OCI-LY3 (cell line): Measurements from ENCODE around the gene LIFR.

ENCODE experiments used
- EZH2phosphoT487 ChIP-seq: fragments of 200-600 bp; shearing (Covaris generic); IDR thresholded peaks from 2 replicates; pipeline ENCODE4 v1.6.1; 2018; ENCODE audit warnings: antibody characterized with exemption, mixed run types, low read depth
- TF ChIP-seq, protein P1 (sequence below): fragments of 200-600, 300-600 bp; sonication (generic); IDR thresholded peaks from 2 replicates; pipeline ENCODE4 v1.5.1; 2014; ENCODE audit warnings: antibody characterized with exemption, low read length, low read depth

DNA sequence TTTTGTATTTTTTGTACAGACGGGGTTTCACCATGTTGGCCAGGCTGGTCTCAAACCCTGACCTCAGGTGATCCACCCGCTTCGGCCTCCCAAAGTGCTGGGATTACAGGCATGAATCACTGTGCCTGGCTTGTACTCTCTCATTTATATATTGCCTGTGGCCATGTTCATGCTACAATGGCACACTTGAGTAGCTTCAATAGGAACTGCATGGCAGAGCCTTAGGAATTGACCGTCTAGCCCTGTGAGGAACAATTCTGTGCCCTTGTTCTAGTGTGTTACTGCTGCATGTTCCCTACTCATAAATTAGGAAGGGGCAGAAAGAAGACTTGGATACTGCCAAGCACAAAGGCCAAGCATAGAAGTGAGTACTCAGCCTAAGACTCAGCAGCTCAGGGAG, 104.2 kb downstream of the LIFR start:
- no peak for TF ChIP-seq EZH2phosphoT487
- TF ChIP-seq, protein P1, sequence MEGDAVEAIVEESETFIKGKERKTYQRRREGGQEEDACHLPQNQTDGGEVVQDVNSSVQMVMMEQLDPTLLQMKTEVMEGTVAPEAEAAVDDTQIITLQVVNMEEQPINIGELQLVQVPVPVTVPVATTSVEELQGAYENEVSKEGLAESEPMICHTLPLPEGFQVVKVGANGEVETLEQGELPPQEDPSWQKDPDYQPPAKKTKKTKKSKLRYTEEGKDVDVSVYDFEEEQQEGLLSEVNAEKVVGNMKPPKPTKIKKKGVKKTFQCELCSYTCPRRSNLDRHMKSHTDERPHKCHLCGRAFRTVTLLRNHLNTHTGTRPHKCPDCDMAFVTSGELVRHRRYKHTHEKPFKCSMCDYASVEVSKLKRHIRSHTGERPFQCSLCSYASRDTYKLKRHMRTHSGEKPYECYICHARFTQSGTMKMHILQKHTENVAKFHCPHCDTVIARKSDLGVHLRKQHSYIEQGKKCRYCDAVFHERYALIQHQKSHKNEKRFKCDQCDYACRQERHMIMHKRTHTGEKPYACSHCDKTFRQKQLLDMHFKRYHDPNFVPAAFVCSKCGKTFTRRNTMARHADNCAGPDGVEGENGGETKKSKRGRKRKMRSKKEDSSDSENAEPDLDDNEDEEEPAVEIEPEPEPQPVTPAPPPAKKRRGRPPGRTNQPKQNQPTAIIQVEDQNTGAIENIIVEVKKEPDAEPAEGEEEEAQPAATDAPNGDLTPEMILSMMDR = no peak
